Hematopoietic multipotent progenitor cell treated with erythropoietin and hydrocortisone succinate and interleukin-3 and kit ligand, for 6 days (in vitro differentiated cells): Measurements from ENCODE around the gene PPARG.
"Not testable (repeated sequence)": the region's sequence is repeated elsewhere in the genome, so short reads cannot be mapped to it uniquely, and the experiment has no call there.

Experiments used
- DNase-seq: peaks from one replicate; pipeline ENCODE4 v3.0.0-alpha.2; 2015

The PPARG gene

GRCh38 chr3:12465836-12466225, 177.0 kb downstream of the PPARG start:
- no peak for DNase-seq

- DNase-seq = no peak
These were observed 178.9 kb downstream of the PPARG start for GRCh38 chr3:12467746-12468145.

GRCh38 chr3:12468276-12468675, 179.4 kb downstream of the PPARG start:
- no peak for DNase-seq

GRCh38 chr3:12468757-12469156, 179.9 kb downstream of the PPARG start:
- no peak for DNase-seq

GRCh38 chr3:12469222-12469621, 180.4 kb downstream of the PPARG start:
- not testable (repeated sequence) for DNase-seq

GRCh38 chr3:12470111-12470510, 181.2 kb downstream of the PPARG start:
- DNase-seq = no peak

GRCh38 chr3:12470680-12471079, 181.8 kb downstream of the PPARG start:
- DNase-seq = no peak

- no peak for DNase-seq
These were observed 182.4 kb downstream of the PPARG start for GRCh38 chr3:12471241-12471640.

- DNase-seq = no peak
These were observed 183.2 kb downstream of the PPARG start for GRCh38 chr3:12472000-12472610.

GRCh38 chr3:12472796-12473195, 183.9 kb downstream of the PPARG start:
- DNase-seq = no peak

- DNase-seq = no peak
These were observed 184.6 kb downstream of the PPARG start for GRCh38 chr3:12473511-12473910.

GRCh38 chr3:12476238-12476897, 187.5 kb downstream of the PPARG start:
- DNase-seq = no peak

GRCh38 chr3:12477256-12477655, 188.4 kb downstream of the PPARG start:
- DNase-seq = no peak

GRCh38 chr3:12478326-12478725, 189.5 kb downstream of the PPARG start:
- no peak for DNase-seq

- not testable (repeated sequence) for DNase-seq
These were observed 190.3 kb downstream of the PPARG start for GRCh38 chr3:12479198-12479597.

GRCh38 chr3:12479919-12480427, 191.1 kb downstream of the PPARG start:
- DNase-seq = peak; percentile 80

- peak; percentile 41 for DNase-seq
These were observed 194.5 kb downstream of the PPARG start for GRCh38 chr3:12483410-12483809.

GRCh38 chr3:12483872-12484197, 195.0 kb downstream of the PPARG start:
- no peak for DNase-seq
